SK-N-SH (cell line): ENCODE data around the gene SLC6A8. TPM values are rescaled to one million over a fixed set of nuclear protein-coding genes. Genes with fewer than 3 reads are reported as not detected.

Experiments used
- CTCF ChIA-PET: fragments of 300-600, 350-600 bp; formaldehyde crosslinking; extraction: SDS; loops from one replicate; lab custom pipeline; 2021; lab: Yijun Ruan, JAX
- POLR2A ChIA-PET: fragments of 350-600 bp; sonication (Branson Sonifier 250); formaldehyde crosslinking; extraction: SDS; loops from one replicate; lab custom pipeline; 2020; ENCODE audit warnings: antibody characterized with exemption, inconsistent platforms; lab: Yijun Ruan, JAX
- DNase-seq: peaks from one replicate; pipeline ENCODE4 v3.0.0; 2012
- H2AFZ ChIP-seq: fragments of 200-600 bp; sonication (generic); 2 replicates; pipeline ENCODE4 v1.8.1; 2016; ENCODE audit warnings: antibody characterized with exemption, mild to moderate bottlenecking, low read depth
- H3F3A ChIP-seq: fragments of 200-600 bp; sonication (generic); replicated peaks from 2 replicates; pipeline ENCODE3; 2016; ENCODE audit warnings: antibody characterized with exemption, mild to moderate bottlenecking; ENCODE audit not compliant: insufficient read depth
- H3K27ac ChIP-seq, 2 experiments: fragments of 200-500 bp in 1 of 2; fragments of 200-600 bp in 1 of 2; sonication (Bioruptor generic) in 1 of 2; sonication (generic), shearing (Covaris generic) in 1 of 2; 2 replicates each; pipeline versions ENCODE4 v1.5.1 to v1.6.1; 2014 to 2016; ENCODE audit warnings: low read depth in 2 of 2, inconsistent platforms in 1 of 2, low read length in 1 of 2, mild to moderate bottlenecking in 1 of 2, mixed read lengths in 1 of 2
- H3K27me3 ChIP-seq: fragments of 200-600 bp; sonication (generic), shearing (Covaris generic); 2 replicates; pipeline ENCODE4 v1.6.1; 2016; ENCODE audit warnings: mixed run types; ENCODE audit not compliant: insufficient read depth
- H3K36me3 ChIP-seq, 2 experiments: fragments of 200-500 bp in 1 of 2; fragments of 200-600 bp in 1 of 2; sonication (Bioruptor generic) in 1 of 2; sonication (generic) in 1 of 2; replicated peaks in 1 of 2; 2 replicates each; pipeline versions ENCODE3 to v1.5.1; 2014 to 2016; ENCODE audit warnings: low read length in 1 of 2, mild to moderate bottlenecking in 1 of 2; ENCODE audit not compliant: insufficient read depth in 2 of 2, control insufficient read depth in 1 of 2
- H3K4me1 ChIP-seq, 2 experiments: fragments of 200-500 bp in 1 of 2; fragments of 200-600 bp in 1 of 2; sonication (Bioruptor generic) in 1 of 2; sonication (generic), shearing (Covaris generic) in 1 of 2; 2 replicates each; pipeline versions ENCODE4 v1.5.1 to v1.6.1; 2014 to 2016; ENCODE audit warnings: low read depth in 1 of 2, low read length in 1 of 2, mixed run types in 1 of 2; ENCODE audit not compliant: insufficient read depth in 2 of 2, control insufficient read depth in 1 of 2
- H3K4me2 ChIP-seq: fragments of 200-600 bp; sonication (generic), shearing (Covaris generic); 2 replicates; pipeline ENCODE4 v1.6.1; 2017; ENCODE audit warnings: mixed run types
- H3K4me3 ChIP-seq, 2 experiments: fragments of 200-500 bp in 1 of 2; fragments of 200-600 bp in 1 of 2; sonication (Bioruptor generic) in 1 of 2; sonication (generic), shearing (Covaris generic) in 1 of 2; 2 replicates each; pipeline versions ENCODE4 v1.5.1 to v1.8.1; 2014 to 2016; ENCODE audit warnings: low read depth in 2 of 2, inconsistent platforms in 1 of 2, low read length in 1 of 2, mild to moderate bottlenecking in 1 of 2, mixed read lengths in 1 of 2, moderate library complexity in 1 of 2
- H3K79me2 ChIP-seq: fragments of 200-600 bp; sonication (generic); 2 replicates; pipeline ENCODE4 v1.8.1; 2017; ENCODE audit warnings: mild to moderate bottlenecking; ENCODE audit not compliant: insufficient read depth
- H3K9ac ChIP-seq: fragments of 200-600 bp; sonication (generic); 2 replicates; pipeline ENCODE4 v1.6.1; 2017; ENCODE audit warnings: mixed run types
- H3K9me2 ChIP-seq: fragments of 200-600 bp; sonication (generic); 2 replicates; pipeline ENCODE4 v1.6.1; 2017; ENCODE audit warnings: mixed run types
- H3K9me3 ChIP-seq: fragments of 200-600 bp; sonication (generic); 2 replicates; pipeline ENCODE4 v1.6.1; 2017; ENCODE audit warnings: mixed run types, mild to moderate bottlenecking, moderate library complexity
- H4K20me1 ChIP-seq: fragments of 200-600 bp; sonication (generic); 2 replicates; pipeline ENCODE4 v1.6.1; 2017; ENCODE audit warnings: mild to moderate bottlenecking, mixed run types; ENCODE audit not compliant: insufficient read depth
- EZH2phosphoT487 ChIP-seq: fragments of 200-600 bp; sonication (generic); IDR thresholded peaks from 2 replicates; pipeline ENCODE4 v1.6.1; 2017; ENCODE audit warnings: low read depth, mixed run types, mild to moderate bottlenecking, antibody characterized with exemption, moderate library complexity, borderline replicate concordance
- FOSL2 ChIP-seq: IDR thresholded peaks from 2 replicates; pipeline ENCODE4 v1.4.0; 2012; ENCODE audit warnings: low read depth, mild to moderate bottlenecking, moderate library complexity, borderline replicate concordance
- FOXJ3 ChIP-seq: sonication (generic); formaldehyde crosslinking; IDR thresholded peaks from 2 replicates; pipeline ENCODE4 v1.5.1; 2020; ENCODE audit warnings: mild to moderate bottlenecking, missing genetic modification reagents
- FOXM1 ChIP-seq: IDR thresholded peaks from 2 replicates; pipeline ENCODE4 v1.4.0; 2012; ENCODE audit warnings: low read depth, mild to moderate bottlenecking
- GATA2 ChIP-seq: sonication (generic); formaldehyde crosslinking; IDR thresholded peaks from 2 replicates; pipeline ENCODE4 v1.5.0; 2020; ENCODE audit warnings: mild to moderate bottlenecking, missing genetic modification reagents
- JUND ChIP-seq: IDR thresholded peaks from 2 replicates; pipeline ENCODE4 v1.4.0; 2012
- MEF2A ChIP-seq: IDR thresholded peaks from 2 replicates; pipeline ENCODE4 v1.4.0; 2012; ENCODE audit warnings: low read depth, borderline replicate concordance
- RFX5 ChIP-seq: IDR thresholded peaks from 2 replicates; pipeline ENCODE4 v1.6.1; 2012; ENCODE audit warnings: mild to moderate bottlenecking, improper control_type of control experiment, low read length
- RXRA ChIP-seq: IDR thresholded peaks from 2 replicates; pipeline ENCODE4 v1.4.0; 2012; ENCODE audit warnings: low read depth, mild to moderate bottlenecking, borderline replicate concordance
- TCF12 ChIP-seq: IDR thresholded peaks from 2 replicates; pipeline ENCODE4 v1.4.0; 2012
- TEAD4 ChIP-seq: IDR thresholded peaks from 2 replicates; pipeline ENCODE4 v1.4.0; 2012; ENCODE audit warnings: mild to moderate bottlenecking, borderline replicate concordance; ENCODE audit not compliant: insufficient read depth
- YY1 ChIP-seq: IDR thresholded peaks from 2 replicates; pipeline ENCODE4 v1.4.0; 2012; ENCODE audit warnings: low read depth, mild to moderate bottlenecking
- WGBS: methylation state at CpG from one replicate; pipeline ENCODE4 v1.1.6; 2017; ENCODE audit warnings: low lambda C conversion rate; 5-methylcytosine and 5-hydroxymethylcytosine counted together
- polyA plus RNA-seq, 3 experiments: library from polyadenylated mRNA; depleted of rRNA; stranded (reverse); fragments of >200 nt; gene quantifications; 2 replicates each; pipeline ENCODE4 v1.2.3, GENCODE V29; 2012
- TF ChIP-seq, protein P1 (sequence below): IDR thresholded peaks from 2 replicates; pipeline ENCODE4 v1.4.0; 2012; ENCODE audit warnings: low read depth, borderline replicate concordance
- TF ChIP-seq, protein P2 (sequence below): fragments of 150-350 bp; IDR thresholded peaks from 2 replicates; pipeline ENCODE4 v1.6.1; 2017; ENCODE audit warnings: antibody characterized with exemption, low read length, low read depth, borderline replicate concordance
- TF ChIP-seq, protein P3 (sequence below): fragments of 200-600 bp; sonication (generic); IDR thresholded peaks from 2 replicates; pipeline ENCODE4 v1.6.1; 2017; ENCODE audit warnings: antibody characterized with exemption, mild to moderate bottlenecking, moderate library complexity
- TF ChIP-seq, protein P4 (sequence below): IDR thresholded peaks from 2 replicates; pipeline ENCODE4; 2012
- TF ChIP-seq, protein P5 (sequence below): fragments of 150-350 bp; IDR thresholded peaks from 2 replicates; pipeline ENCODE4 v1.6.1; 2016; ENCODE audit warnings: mild to moderate bottlenecking, low read depth, low read length

The SLC6A8 gene
- polyA plus RNA-seq, 1 of the 3 experiments (the other 2 are of a cell fraction): 30.8 TPM

DNA sequence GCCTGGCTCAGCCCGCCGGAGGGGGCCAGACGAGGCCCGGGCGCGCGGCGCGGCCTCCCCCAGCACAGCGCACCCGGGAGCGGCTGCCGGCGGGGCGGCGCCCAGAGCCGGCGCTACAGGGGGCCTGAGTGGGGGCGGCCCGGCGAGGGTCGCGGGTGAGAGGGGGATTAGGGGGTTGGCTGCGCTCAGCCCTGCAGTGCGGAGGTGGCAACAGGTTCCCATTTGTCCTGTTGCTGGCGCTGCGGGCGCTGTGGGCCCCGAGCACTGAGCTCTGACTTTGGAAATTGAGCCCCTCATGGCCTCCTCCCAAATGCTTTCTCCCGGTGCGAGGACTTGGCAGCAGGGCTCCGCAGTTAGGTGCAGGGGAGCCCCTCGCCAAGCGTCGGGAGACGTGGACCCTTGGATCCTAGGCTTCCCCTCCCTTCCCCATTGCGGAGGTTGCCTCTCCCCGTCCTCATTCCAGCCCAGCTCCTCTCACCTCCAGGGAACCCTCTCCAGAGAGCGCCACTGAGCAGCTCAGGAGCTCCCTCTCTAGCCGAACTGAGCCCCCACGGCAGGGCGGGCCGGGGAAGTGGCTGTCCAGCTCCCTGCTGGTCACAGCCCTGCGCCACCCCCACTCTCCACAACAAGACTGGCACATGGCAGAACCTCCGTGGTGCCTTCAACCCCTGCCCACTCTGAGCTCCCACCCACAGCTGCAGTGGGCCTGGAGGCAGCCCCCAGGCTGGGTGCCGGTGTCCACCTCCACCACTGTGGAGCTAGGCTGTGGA is 43.2 kb upstream of the SLC6A8 start (continued):
- TF ChIP-seq, protein P1, sequence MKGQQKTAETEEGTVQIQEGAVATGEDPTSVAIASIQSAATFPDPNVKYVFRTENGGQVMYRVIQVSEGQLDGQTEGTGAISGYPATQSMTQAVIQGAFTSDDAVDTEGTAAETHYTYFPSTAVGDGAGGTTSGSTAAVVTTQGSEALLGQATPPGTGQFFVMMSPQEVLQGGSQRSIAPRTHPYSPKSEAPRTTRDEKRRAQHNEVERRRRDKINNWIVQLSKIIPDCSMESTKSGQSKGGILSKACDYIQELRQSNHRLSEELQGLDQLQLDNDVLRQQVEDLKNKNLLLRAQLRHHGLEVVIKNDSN: no peak
- TF ChIP-seq, protein P2, sequence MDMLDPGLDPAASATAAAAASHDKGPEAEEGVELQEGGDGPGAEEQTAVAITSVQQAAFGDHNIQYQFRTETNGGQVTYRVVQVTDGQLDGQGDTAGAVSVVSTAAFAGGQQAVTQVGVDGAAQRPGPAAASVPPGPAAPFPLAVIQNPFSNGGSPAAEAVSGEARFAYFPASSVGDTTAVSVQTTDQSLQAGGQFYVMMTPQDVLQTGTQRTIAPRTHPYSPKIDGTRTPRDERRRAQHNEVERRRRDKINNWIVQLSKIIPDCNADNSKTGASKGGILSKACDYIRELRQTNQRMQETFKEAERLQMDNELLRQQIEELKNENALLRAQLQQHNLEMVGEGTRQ: no peak
- TF ChIP-seq FOXJ3 (no peak), YY1 (no peak)
- TF ChIP-seq, protein P3, sequence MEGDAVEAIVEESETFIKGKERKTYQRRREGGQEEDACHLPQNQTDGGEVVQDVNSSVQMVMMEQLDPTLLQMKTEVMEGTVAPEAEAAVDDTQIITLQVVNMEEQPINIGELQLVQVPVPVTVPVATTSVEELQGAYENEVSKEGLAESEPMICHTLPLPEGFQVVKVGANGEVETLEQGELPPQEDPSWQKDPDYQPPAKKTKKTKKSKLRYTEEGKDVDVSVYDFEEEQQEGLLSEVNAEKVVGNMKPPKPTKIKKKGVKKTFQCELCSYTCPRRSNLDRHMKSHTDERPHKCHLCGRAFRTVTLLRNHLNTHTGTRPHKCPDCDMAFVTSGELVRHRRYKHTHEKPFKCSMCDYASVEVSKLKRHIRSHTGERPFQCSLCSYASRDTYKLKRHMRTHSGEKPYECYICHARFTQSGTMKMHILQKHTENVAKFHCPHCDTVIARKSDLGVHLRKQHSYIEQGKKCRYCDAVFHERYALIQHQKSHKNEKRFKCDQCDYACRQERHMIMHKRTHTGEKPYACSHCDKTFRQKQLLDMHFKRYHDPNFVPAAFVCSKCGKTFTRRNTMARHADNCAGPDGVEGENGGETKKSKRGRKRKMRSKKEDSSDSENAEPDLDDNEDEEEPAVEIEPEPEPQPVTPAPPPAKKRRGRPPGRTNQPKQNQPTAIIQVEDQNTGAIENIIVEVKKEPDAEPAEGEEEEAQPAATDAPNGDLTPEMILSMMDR: no peak

DNA sequence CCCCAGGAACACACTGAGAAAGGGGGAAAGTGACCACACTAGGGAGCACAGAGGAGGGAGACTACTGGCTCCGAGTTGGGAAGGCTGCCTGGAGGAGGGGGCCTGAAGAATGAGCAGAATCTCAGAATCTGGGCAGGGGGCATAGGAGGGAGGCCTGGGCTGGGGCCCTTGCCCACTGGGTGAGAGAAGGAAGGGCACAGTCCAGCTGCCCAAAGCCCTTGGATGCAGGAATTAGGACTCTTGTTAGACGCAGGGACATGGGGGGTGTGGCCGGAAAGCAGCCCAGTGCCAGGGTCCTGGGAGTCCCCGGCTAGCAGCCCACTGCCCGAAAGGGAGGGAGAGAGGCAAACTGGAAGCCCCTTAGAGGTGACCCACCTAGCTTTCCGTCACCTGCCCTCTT is 42.6 kb upstream of the SLC6A8 start:
- no peak for TF ChIP-seq TEAD4
- no peak for TF ChIP-seq RFX5
- TF ChIP-seq EZH2phosphoT487: no peak
- H4K20me1 ChIP-seq: no peaks in the 10 kb centered on the region
- H3K9me3 ChIP-seq: no peaks in the 10 kb centered on the region
- no peak overlapping the region for H3K4me2 ChIP-seq
- ChIA-PET POLR2A (no interaction called here), CTCF (interaction anchor here (0.6 to 11.0 kb wide), 19 partner anchors 9 to 184 kb away, joined by 3 to 106 read pairs (median 7); partner anchors contain the start of gene HAUS7)
- no peak overlapping the region for H3K9ac ChIP-seq
- H3K27me3 ChIP-seq: peaks cover 69% of the 10 kb centered on the region
- no peak for DNase-seq
- H3K4me3 ChIP-seq: no peak overlapping the region
- H2AFZ ChIP-seq: no peak overlapping the region
- no peaks in the 10 kb centered on the region for H3F3A ChIP-seq
- no peaks in the 10 kb centered on the region for H3K36me3 ChIP-seq
- peaks cover 0 to 3% of the 10 kb centered on the region in 2 experiments; a peak in 1 of 4 replicates for H3K4me1 ChIP-seq
- no peak overlapping the region for H3K27ac ChIP-seq
- no peaks in the 10 kb centered on the region for H3K79me2 ChIP-seq
- 50% methylated on average over 1 of the region's 6 CpGs for WGBS
- H3K9me2 ChIP-seq: no peaks in the 10 kb centered on the region

DNA sequence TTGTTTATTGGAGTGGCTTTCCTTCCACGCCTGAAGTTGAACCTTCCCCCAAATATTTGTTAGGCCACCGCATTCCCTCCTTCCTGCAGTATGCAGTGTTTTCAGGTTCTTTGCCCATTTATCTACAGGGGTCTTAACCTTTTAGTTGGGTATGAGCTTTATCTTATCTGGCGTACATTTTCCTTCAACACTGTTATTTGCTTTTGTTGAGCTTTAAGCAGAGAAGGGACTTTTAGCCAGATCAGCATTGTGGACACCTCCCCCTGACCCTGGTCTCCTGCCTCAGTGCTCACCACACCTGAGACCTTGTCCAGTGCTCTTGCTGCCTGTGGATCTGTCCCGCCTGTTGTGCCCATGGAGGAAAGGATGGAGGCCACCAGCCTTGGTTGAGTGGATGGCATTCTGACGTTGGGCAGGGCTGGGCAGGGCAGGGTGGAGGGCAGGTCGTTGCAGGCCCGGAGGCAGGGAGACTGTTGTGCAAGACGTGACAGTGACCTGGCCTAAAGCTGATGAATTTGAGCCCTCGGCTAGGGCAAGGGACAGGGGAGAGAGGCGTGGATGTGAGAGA is 41.7 kb upstream of the SLC6A8 start:
- H3K9me3 ChIP-seq: no peaks in the 10 kb centered on the region
- H3K79me2 ChIP-seq: no peaks in the 10 kb centered on the region
- no peak for TF ChIP-seq RFX5
- no peak for TF ChIP-seq GATA2 (CRISPR knock-in tag)
- no peak for TF ChIP-seq MEF2A
- TF ChIP-seq, protein P4, sequence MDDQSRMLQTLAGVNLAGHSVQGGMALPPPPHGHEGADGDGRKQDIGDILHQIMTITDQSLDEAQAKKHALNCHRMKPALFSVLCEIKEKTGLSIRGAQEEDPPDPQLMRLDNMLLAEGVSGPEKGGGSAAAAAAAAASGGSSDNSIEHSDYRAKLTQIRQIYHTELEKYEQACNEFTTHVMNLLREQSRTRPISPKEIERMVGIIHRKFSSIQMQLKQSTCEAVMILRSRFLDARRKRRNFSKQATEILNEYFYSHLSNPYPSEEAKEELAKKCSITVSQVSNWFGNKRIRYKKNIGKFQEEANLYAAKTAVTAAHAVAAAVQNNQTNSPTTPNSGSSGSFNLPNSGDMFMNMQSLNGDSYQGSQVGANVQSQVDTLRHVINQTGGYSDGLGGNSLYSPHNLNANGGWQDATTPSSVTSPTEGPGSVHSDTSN: no peak
- no peak for TF ChIP-seq FOSL2
- TF ChIP-seq, protein P5, sequence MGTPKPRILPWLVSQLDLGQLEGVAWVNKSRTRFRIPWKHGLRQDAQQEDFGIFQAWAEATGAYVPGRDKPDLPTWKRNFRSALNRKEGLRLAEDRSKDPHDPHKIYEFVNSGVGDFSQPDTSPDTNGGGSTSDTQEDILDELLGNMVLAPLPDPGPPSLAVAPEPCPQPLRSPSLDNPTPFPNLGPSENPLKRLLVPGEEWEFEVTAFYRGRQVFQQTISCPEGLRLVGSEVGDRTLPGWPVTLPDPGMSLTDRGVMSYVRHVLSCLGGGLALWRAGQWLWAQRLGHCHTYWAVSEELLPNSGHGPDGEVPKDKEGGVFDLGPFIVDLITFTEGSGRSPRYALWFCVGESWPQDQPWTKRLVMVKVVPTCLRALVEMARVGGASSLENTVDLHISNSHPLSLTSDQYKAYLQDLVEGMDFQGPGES: no peak
- no peak for TF ChIP-seq JUND
- no peak for TF ChIP-seq RXRA
- no peak for TF ChIP-seq TCF12
- no peak for TF ChIP-seq FOXM1
- H3K9me2 ChIP-seq: no peaks in the 10 kb centered on the region
- H3K36me3 ChIP-seq: no peaks in the 10 kb centered on the region
- POLR2A ChIA-PET: no interaction called here
- CTCF ChIA-PET: interaction anchor here (1.0 to 11.0 kb wide), 13 partner anchors 8 to 185 kb away, joined by 3 to 106 read pairs (median 8); partner anchors contain the start of genes HAUS7 and PNCK
- H3K4me3 ChIP-seq: no peak overlapping the region
- no peak overlapping the region for H3K4me2 ChIP-seq
- H3K4me1 ChIP-seq: peaks cover 0 to 3% of the 10 kb centered on the region in 2 experiments; a peak in 1 of 4 replicates
- H3K27me3 ChIP-seq: peaks cover 60% of the 10 kb centered on the region
- no peak overlapping the region for H3K9ac ChIP-seq
- H3F3A ChIP-seq: no peaks in the 10 kb centered on the region
- 28% methylated on average over 10 of the region's 10 CpGs for WGBS
- no peak overlapping the region for H3K27ac ChIP-seq
- no peaks in the 10 kb centered on the region for H4K20me1 ChIP-seq
- no peak for DNase-seq
- no peak overlapping the region for H2AFZ ChIP-seq
